Fibroblast of pulmonary artery (primary cell): ENCODE data around the gene MAST4.

ENCODE experiments used
- DNase-seq: peaks from one replicate; pipeline ENCODE4 v3.0.0-alpha.2; 2010; ENCODE audit warnings: low read depth
- H3K4me3 ChIP-seq: replicated peaks from 2 replicates; pipeline ENCODE4 v1.5.1; 2011; ENCODE audit warnings: low read depth, mild to moderate bottlenecking, control low read depth, low read length, moderate library complexity
- CTCF ChIP-seq: IDR thresholded peaks from 2 replicates; pipeline ENCODE4 v1.5.1; 2011; ENCODE audit warnings: mild to moderate bottlenecking, control low read depth, low read length, inconsistent platforms; ENCODE audit errors: missing control alignments

Gene MAST4

DNA sequence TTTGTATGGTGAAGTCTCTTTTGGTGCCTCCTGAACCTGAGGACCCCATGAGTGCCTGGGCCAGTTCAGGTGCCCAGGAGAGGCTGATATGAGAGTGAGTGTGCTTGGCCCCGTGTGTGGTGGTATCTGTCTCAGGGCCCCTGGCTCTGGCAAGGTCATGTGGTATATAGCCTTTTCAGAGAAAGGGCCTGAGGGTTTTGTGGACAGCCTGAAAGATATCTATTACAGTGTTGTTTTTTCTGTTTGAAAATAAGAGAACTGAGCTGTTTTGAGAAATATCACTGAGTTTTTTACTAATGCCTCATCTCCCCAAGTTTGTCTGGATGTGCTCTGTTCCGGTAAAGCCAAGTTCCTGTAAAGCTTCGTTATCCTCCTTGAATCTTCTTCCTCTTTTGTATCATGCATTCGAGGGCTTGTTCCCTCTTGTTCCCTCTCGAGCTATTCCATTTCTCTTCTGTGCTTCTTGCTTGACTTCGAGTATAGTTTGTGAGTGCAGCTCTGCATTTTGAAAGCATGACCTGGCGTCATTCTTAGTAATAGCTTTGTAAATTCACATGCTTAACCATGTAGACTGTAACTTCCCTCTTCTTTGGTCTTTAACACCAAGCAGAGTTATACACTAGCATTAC is 122.3 kb downstream of the MAST4 start:
- TF ChIP-seq CTCF: no peak
- no peak for DNase-seq
- no peak overlapping the region for H3K4me3 ChIP-seq

GRCh38 chr5:66720780-66721179 is 124.6 kb downstream of the MAST4 start:
- no peak for DNase-seq
- TF ChIP-seq CTCF: no peak
- H3K4me3 ChIP-seq: no peak overlapping the region

GRCh38 chr5:66722686-66723085 is 126.5 kb downstream of the MAST4 start:
- no peak for DNase-seq
- no peak for TF ChIP-seq CTCF
- H3K4me3 ChIP-seq: no peak overlapping the region

GRCh38 chr5:66724349-66725139 is 128.4 kb downstream of the MAST4 start:
- peak; percentile 36 for TF ChIP-seq CTCF
- H3K4me3 ChIP-seq: no peak overlapping the region
- DNase-seq: no peak

DNA sequence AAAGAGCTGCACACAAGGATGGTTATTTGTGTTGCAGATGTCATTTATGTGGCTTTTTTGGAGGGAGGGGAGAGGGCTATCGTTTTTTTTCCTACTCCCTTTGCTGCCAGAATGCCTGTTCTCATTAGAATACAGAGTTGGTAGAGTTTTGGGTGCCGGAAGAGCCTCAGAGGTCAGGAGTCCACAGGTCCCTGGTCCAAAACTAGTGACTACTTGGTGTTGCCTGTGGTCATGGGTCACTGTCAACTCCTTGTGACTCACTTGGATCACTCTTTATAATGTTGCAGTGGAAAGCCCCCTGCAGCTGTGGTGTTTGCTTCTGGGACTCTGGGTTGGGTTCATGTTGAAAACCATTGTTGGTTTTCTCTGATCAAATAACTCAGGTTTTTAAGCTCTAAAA is 131.4 kb downstream of the MAST4 start:
- DNase-seq: no peak
- no peak overlapping the region for H3K4me3 ChIP-seq
- no peak for TF ChIP-seq CTCF

GRCh38 chr5:66728049-66728448 is 131.9 kb downstream of the MAST4 start:
- H3K4me3 ChIP-seq: no peak overlapping the region
- DNase-seq: no peak
- TF ChIP-seq CTCF: no peak
